Activated T-helper 9 cell treated with anti-CD3 and anti-CD28 coated beads, Interleukin-2, amount 50 U/mL, for 16 hours (primary cell): ENCODE data around the gene CEP85L.
"Not testable (repeated sequence)": the region's sequence is repeated elsewhere in the genome, so short reads cannot be mapped to it uniquely, and the experiment has no call there.

Experiments
- DNase-seq: peaks from one replicate; pipeline ENCODE4 v3.0.0-alpha.2; 2020; ENCODE audit warnings: low read depth

Gene CEP85L

DNA sequence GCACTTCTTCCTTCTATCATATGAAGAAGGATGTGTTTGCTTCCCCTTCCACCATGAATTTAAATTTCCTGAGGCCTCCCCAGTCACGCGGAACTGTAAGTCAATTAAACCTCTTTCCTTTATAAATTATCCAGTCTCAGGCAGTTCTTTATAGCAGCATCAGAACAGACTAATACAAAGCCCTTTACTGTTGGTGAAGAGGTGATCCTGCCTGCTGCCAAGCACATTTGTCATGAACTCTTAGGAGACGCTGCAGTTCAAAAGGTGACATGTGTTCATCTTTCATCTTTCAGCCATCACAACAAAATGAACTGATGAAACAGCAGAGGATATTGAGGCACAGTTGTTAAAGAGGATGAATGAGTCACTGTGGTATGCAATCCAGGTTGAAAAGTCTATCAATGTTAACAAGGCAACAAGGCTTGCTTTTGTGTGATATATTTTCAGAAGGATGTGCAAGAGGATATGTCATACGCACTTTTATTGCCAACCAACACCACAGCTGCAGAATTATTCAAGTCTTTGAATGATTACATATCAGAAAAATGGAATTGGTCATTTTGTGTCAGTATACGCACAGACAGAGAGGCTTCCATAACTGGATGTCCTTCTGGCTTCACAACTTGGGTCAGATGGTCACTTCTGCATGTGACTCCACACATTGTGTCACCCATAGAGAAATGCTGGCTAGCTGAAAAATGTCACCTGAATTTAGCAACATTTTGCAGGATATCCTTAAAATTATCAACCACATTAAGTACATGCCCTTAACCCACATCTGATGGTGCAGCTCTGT is 155.7 kb downstream of the CEP85L start:
- no peak for DNase-seq

GRCh38 chr6:118494091-118494490 is 157.3 kb downstream of the CEP85L start:
- DNase-seq: no peak

- no peak for DNase-seq
Measured at GRCh38 chr6:118489990-118490389, 161.4 kb downstream of the CEP85L start.

GRCh38 chr6:118488631-118489030 is 162.8 kb downstream of the CEP85L start:
- DNase-seq: no peak

- no peak for DNase-seq
Measured at GRCh38 chr6:118485601-118486550, 165.5 kb downstream of the CEP85L start.

DNA sequence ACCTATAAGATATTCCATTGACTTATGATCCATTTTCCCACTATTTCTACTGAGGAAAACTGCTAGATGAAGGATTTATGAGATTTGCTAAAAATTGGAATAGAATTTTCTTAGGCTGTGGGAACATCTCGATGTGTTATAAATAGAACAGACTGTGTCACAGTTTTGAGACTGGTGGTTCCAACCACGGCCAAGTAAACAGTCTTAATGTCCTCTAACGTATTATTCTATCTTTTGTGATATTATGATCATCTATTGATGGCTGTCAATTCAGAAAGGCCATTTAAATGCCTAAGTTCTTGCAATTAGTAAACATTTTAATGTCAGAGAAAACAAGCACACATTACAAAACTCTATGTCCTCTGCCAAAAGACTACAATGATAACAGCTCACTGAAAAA is 174.8 kb downstream of the CEP85L start:
- no peak for DNase-seq

- no peak for DNase-seq
Measured at GRCh38 chr6:118473266-118473665, 178.1 kb downstream of the CEP85L start.

- no peak for DNase-seq
Measured at GRCh38 chr6:118469468-118469867, 181.9 kb downstream of the CEP85L start.

- DNase-seq: no peak
Measured at GRCh38 chr6:118468682-118469465, 182.5 kb downstream of the CEP85L start.

DNA sequence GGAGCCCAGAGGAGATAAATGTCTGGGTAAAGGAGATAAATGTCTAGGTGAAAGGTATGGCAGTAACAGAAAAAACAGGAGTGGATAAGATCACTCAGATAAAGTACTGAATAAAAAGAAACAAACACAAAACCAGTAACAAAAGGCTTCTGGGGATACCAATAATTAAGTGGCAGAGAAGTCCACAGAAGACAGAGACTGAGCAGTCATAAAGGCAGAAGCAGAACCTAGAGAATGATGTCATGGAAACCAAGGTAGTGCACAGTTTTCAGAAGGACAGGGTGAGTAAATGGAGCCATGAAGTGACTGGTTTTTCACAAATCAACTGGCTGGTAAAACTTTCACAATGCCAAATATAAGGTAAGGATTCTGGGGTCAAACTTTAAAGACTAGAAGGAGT is 184.2 kb downstream of the CEP85L start:
- DNase-seq: no peak

DNA sequence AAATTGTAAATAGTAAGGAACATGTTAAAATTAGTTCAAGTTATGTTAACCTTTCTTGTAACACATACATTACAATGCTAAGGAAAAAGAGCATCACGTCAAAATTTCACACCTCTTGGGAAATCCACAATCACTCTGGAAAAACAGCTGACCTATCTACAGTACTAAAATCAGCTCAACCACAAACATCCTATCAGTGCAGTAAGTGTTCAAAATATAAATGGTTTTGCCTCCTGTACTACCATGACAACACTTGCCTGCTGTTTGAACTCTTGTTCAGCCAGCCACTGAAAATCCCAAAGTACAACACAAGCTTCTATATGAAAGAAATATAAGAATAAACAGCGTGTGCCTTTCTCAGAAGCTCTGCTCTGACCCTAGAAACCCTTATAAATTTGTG is 186.8 kb downstream of the CEP85L start:
- DNase-seq: no peak

GRCh38 chr6:118460958-118461470 is 190.4 kb downstream of the CEP85L start:
- DNase-seq: no peak

- no peak for DNase-seq
Measured at GRCh38 chr6:118456982-118457381, 194.4 kb downstream of the CEP85L start.

DNA sequence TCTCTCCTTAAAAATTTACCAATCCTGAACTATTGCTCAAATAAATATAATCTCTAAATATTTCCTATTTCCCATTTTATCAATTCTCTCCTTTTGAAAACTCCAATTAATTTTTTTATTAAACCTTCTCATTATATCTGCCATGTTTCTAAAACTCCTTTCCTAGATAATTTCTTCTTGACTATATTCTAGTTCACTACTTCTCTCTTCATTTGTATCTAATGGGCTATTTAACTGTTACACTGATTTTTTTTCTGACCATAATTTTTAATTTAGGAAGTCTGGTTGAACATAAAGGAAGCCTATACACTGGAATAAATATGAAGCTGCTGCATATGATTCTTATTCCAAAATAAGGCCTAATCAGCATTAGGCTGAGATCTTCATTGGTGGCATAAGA is 199.6 kb downstream of the CEP85L start:
- no peak for DNase-seq

GRCh38 chr6:118444796-118445195 is 206.6 kb downstream of the CEP85L start:
- no peak for DNase-seq

GRCh38 chr6:118436482-118436881 is 214.9 kb downstream of the CEP85L start:
- no peak for DNase-seq

GRCh38 chr6:118434147-118434546 is 217.2 kb downstream of the CEP85L start:
- DNase-seq: not testable (repeated sequence)

- DNase-seq: not testable (repeated sequence)
Measured at GRCh38 chr6:118421312-118421711, 230.1 kb downstream of the CEP85L start.

DNA sequence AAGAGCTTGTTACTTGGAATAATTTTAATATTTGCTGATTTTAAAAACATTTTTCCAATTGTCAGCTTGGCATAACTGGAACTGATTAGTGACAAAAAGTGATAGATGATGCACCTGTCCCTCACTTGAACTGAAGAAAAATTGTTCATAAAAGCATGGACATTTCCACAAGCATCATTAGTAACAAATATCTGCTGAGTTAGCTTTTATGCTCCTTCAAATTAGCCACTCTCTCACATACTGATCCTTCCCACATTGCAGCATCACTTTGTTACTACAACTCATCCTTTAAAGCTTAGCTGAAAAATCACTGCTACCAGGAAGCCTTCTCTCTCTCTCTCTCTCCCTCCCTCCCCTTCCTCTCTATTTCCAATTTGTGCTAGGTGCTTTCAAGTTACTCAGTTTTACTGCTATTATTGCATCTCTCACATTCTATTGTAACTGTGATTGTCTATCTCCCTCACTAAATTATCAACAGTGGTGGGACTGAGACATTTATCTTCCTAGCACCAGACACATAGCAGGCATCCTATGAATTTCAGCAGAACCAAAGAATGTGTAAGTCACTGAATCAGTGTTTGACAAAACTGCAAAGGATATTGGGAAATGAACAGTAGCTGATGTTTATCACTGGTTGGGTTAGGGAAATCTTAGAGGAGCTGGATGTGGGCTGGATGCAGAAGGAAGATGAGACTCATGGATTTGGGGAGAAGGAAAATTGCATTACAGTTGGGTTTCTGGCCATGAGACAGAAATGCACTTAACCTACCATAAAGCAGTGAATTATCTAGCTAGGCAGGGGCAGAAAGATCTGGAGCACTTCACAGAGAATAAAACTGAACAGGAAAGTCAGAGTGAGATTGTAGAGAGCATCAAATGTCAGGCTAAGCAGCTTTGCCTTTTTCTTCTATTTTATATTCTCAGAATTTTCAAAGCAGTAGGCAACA is 231.7 kb downstream of the CEP85L start:
- no peak for DNase-seq
